GM12878 (cell line): ENCODE results near the gene CCDC136. TPM values are rescaled to one million over a fixed set of nuclear protein-coding genes. Genes with fewer than 3 reads are reported as not detected.

Source experiments
- ATAC-seq: fragments of 200-7000 bp; cut with Tn5 transposase; 3 replicates; pipeline ENCODE4 v1.9.1; 2020; ENCODE audit warnings: mild to moderate bottlenecking, moderate library complexity
- BruUV-seq: library from RNA; stranded (reverse); fragments of 400-500 nt; replicated peaks from 2 replicates; lab custom pipeline; 2021; lab: Mats Ljungman, UMichigan
- CTCF ChIA-PET: fragments of 300-600 bp; sonication (Branson Sonifier 250); formaldehyde crosslinking; extraction: SDS; loops from one replicate; lab custom pipeline; 2021; ENCODE audit warnings: inconsistent platforms; lab: Yijun Ruan, JAX
- POLR2A ChIA-PET: fragments of 350-600 bp; formaldehyde crosslinking; extraction: SDS; loops from one replicate; lab custom pipeline; 2021; ENCODE audit warnings: inconsistent platforms; lab: Charles Lee
- RAD21 ChIA-PET: fragments of 300-600 bp; sonication (Branson Sonifier 250); formaldehyde crosslinking; loops from one replicate; lab custom pipeline; 2023; ENCODE audit warnings: antibody characterized with exemption; ENCODE audit not compliant: unreplicated experiment; lab: Charles Lee
- SMC1A ChIA-PET: fragments of 300-600 bp; sonication (Branson Sonifier 250); formaldehyde crosslinking; loops from one replicate; lab custom pipeline; 2023; ENCODE audit not compliant: unreplicated experiment, uncharacterized antibody; lab: Charles Lee
- DNase-seq: peaks from one replicate; pipeline ENCODE4 v3.0.0-alpha.2; 2011; ENCODE audit warnings: low read depth, low spot score
- FAIRE-seq: peaks from 3 replicates; lab custom pipeline; 2011; peaks lifted over from hg19 to GRCh38; lab: Jason Lieb, UNC
- H2AFZ ChIP-seq: 2 replicates; pipeline ENCODE4 v1.6.0; 2011; ENCODE audit warnings: low read depth, low read length, control low read depth; ENCODE audit not compliant: control insufficient read depth
- H3K27ac ChIP-seq: 2 replicates; pipeline ENCODE4 v1.5.1; 2011; ENCODE audit warnings: control low read depth; ENCODE audit not compliant: control insufficient read depth, insufficient read depth
- H3K27me3 ChIP-seq, 2 experiments: replicated peaks in 1 of 2; 2 replicates each; pipeline versions ENCODE4 v1.6.0 to v1.6.1; 2011; ENCODE audit warnings: low read length in 1 of 2; ENCODE audit not compliant: control insufficient read depth in 2 of 2, insufficient read depth in 2 of 2
- H3K36me3 ChIP-seq, 2 experiments: 2 replicates each; pipeline ENCODE4 v1.5.1; 2011; ENCODE audit warnings: low read length in 1 of 2; ENCODE audit not compliant: control insufficient read depth in 2 of 2, insufficient read depth in 2 of 2
- H3K4me1 ChIP-seq: 2 replicates; pipeline ENCODE4 v1.6.1; 2011; ENCODE audit warnings: mild to moderate bottlenecking, low read length, moderate library complexity, mixed read lengths; ENCODE audit not compliant: control insufficient read depth, insufficient read depth
- H3K4me2 ChIP-seq: 2 replicates; pipeline ENCODE4 v1.6.0; 2011; ENCODE audit warnings: control low read depth; ENCODE audit not compliant: control insufficient read depth, insufficient read depth
- H3K4me3 ChIP-seq: fragments of 200-600 bp; sonication (generic); 2 replicates; pipeline ENCODE4 v1.5.1; 2016
- H3K79me2 ChIP-seq: 2 replicates; pipeline ENCODE4 v1.6.0; 2011; ENCODE audit warnings: low read length; ENCODE audit not compliant: control insufficient read depth, insufficient read depth
- H3K9ac ChIP-seq: 2 replicates; pipeline ENCODE4 v1.8.0; 2011; ENCODE audit warnings: low read length, control low read depth, mixed read lengths; ENCODE audit not compliant: control insufficient read depth, insufficient read depth
- H3K9me3 ChIP-seq: replicated peaks from 3 replicates; pipeline ENCODE4 v1.5.1; 2011; ENCODE audit warnings: mild to moderate bottlenecking, low read length; ENCODE audit not compliant: control insufficient read depth, insufficient read depth
- H4K20me1 ChIP-seq: 2 replicates; pipeline ENCODE4 v1.6.0; 2011; ENCODE audit not compliant: control insufficient read depth, insufficient read depth
- CHD4 ChIP-seq: fragments of 200-600 bp; sonication (generic); IDR thresholded peaks from 2 replicates; pipeline ENCODE4 v1.6.1; 2016; ENCODE audit warnings: mild to moderate bottlenecking
- CUX1 ChIP-seq: IDR thresholded peaks from 2 replicates; pipeline ENCODE4 v1.6.1; 2012; ENCODE audit warnings: improper control_type of control experiment, low read depth, low read length; ENCODE audit not compliant: insufficient replicate concordance
- EED ChIP-seq: sonication (generic); IDR thresholded peaks from 2 replicates; pipeline ENCODE4 v1.6.1; 2016; ENCODE audit warnings: antibody characterized with exemption, low read depth
- FOXM1 ChIP-seq: IDR thresholded peaks from 2 replicates; pipeline ENCODE4 v1.6.1; 2012; ENCODE audit warnings: low read depth, mild to moderate bottlenecking, inconsistent platforms, low read length, moderate library complexity
- KLF5 ChIP-seq: fragments of 450-650 bp; IDR thresholded peaks from 2 replicates; pipeline ENCODE4 v1.6.1; 2014; ENCODE audit warnings: mild to moderate bottlenecking; ENCODE audit not compliant: partially characterized antibody
- SMC3 ChIP-seq: IDR thresholded peaks from 2 replicates; pipeline ENCODE4 v1.6.1; 2011; ENCODE audit warnings: low read length, improper control_type of control experiment, borderline replicate concordance
- TAF1 ChIP-seq: IDR thresholded peaks from 2 replicates; pipeline ENCODE4 v1.6.1; 2011; ENCODE audit warnings: mild to moderate bottlenecking, low read depth, low read length, borderline replicate concordance
- ZNF207 ChIP-seq: fragments of 450-650 bp; IDR thresholded peaks from 2 replicates; pipeline ENCODE4 v1.6.1; 2014; ENCODE audit warnings: antibody characterized with exemption, mild to moderate bottlenecking, borderline replicate concordance
- ZNF24 ChIP-seq: fragments of 450-650 bp; IDR thresholded peaks from 2 replicates; pipeline ENCODE4 v1.6.1; 2017; ENCODE audit warnings: antibody characterized with exemption, mild to moderate bottlenecking
- ZNF274 ChIP-seq: IDR thresholded peaks from one replicate; pipeline ENCODE4 v1.8.0; 2011; ENCODE audit not compliant: insufficient read length, insufficient read depth
- WGBS: methylation state at CpG from one replicate; pipeline ENCODE4 v1.1.6; 2016; ENCODE audit warnings: low lambda C conversion rate; ENCODE audit not compliant: insufficient replicate concordance, insufficient coverage; ENCODE audit errors: missing lambda C conversion rate; 5-methylcytosine and 5-hydroxymethylcytosine counted together
- in situ Hi-C: fragments of 300-500 bp; cut with MboI; formaldehyde crosslinking; loops from 9 replicates; pipeline ENCODE4 v1.14.3; 2018; ENCODE audit warnings: mixed read lengths
- intact Hi-C: fragments of 100-400 bp; cut with micrococcal nuclease; formaldehyde crosslinking; loops from one replicate; pipeline ENCODE4 v1.14.2; 2022; ENCODE audit not compliant: unreplicated experiment
- polyA plus RNA-seq, 11 experiments: library from polyadenylated mRNA; depleted of rRNA in 4 of 11; unstranded in 6 of 11; stranded (reverse) in 5 of 11; fragments of >200 nt; fragmentation: Nextera tagmentation in 4 of 11; fragmentation: Illumina TruSeq in 1 of 11; extraction: Ambion mirVana in 4 of 11; extraction: Trizol in 1 of 11; gene quantifications; 1 replicate in 1 of 11; 2 replicates in 10 of 11; pipeline versions ENCODE4 v1.2.1 to v1.2.3, GENCODE V29; 2011 to 2016; ENCODE audit warnings: inconsistent platforms in 2 of 11, missing spikeins in 2 of 11, low read depth in 1 of 11
- total RNA-seq, 4 experiments: library from RNA; depleted of rRNA in 3 of 4; stranded (reverse); fragments of >200 nt in 3 of 4; fragmentation: Illumina TruSeq in 1 of 4; extraction: Trizol in 1 of 4; gene quantifications; 2 replicates each; pipeline versions ENCODE4 v1.2.1 to v1.2.3, GENCODE V29; 2013 to 2021

Gene CCDC136
- total and polyA plus RNA-seq, 10 of the 15 experiments (the other 5 are each of a cell fraction or from before 2014, with no cell fraction given): 0.32 to 4.8 (median 1.5) TPM

GRCh38 chr7:128827248-128827958 is 35.6 kb downstream of the CCDC136 start:
- no peak overlapping the region for H3K4me2 ChIP-seq
- ChIA-PET SMC1A (no interaction called here), POLR2A (no interaction called here), CTCF (interaction anchor here (0.6 kb wide), 1 partner anchor 781 kb away, joined by 3 read pairs; no protein-coding TSS in a partner anchor), RAD21 (no interaction called here)
- TF ChIP-seq ZNF274 (no peak), ZNF207 (no peak), EED (no peak), ZNF24 (no peak), SMC3 (no peak), FOXM1 (no peak), CHD4 (no peak), CUX1 (no peak), KLF5 (no peak), TAF1 (no peak)
- H2AFZ ChIP-seq: no peak overlapping the region
- no TSS peak for BruUV-seq
- 62% methylated on average over 17 of the region's 17 CpGs for WGBS
- no peak overlapping the region for H3K27ac ChIP-seq
- no peaks in the 10 kb centered on the region for H3K36me3 ChIP-seq
- no peak overlapping the region for H3K9ac ChIP-seq
- no peaks in the 10 kb centered on the region for H4K20me1 ChIP-seq
- no peak; the same call in 2 of the 3 replicates for ATAC-seq
- H3K9me3 ChIP-seq: no peaks in the 10 kb centered on the region
- no peak overlapping the region for H3K4me3 ChIP-seq
- FAIRE-seq: no peak
- DNase-seq: no peak
- H3K27me3 ChIP-seq: peaks cover 14 to 15% of the 10 kb centered on the region in 2 experiments
- peaks cover 8% of the 10 kb centered on the region for H3K4me1 ChIP-seq
- in situ Hi-C loops: no loop called here
- intact Hi-C loops: no loop called here
- H3K79me2 ChIP-seq: no peaks in the 10 kb centered on the region
